NCI-H2029 treated with DMSO at 0.1 percent for 48 hours (cell line): Measurements from ENCODE around the gene KHDC1.
A peak's percentile ranks its signal among the peaks of the same experiment; 100 is the strongest.
"Not testable (repeated sequence)": the region's sequence is repeated elsewhere in the genome, so short reads cannot be mapped to it uniquely, and the experiment has no call there.

Source experiments
- DNase-seq: peaks from one replicate; lab custom pipeline; 2025; lab: John Stamatoyannopoulos, UW

The KHDC1 gene

DNA sequence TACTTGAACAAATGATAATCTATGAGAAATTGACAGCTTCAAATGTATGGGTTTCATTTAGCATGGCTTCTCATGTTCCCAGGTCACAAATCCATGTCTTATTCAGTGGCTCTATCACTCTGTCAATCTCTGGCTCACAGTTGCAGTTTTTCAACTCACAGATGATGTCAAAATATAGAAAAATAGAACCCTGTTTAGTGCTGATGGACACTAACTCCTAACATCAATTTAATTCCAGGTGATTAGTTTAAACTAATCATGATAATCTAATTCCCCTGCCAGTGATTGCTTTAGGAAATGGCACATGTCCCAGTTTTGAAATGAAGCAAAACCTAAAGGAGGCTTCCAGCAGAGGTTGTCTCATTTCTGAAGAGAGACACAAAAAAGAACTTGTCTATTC, 13.0 kb downstream of the KHDC1 start:
- DNase-seq: no peak

DNA sequence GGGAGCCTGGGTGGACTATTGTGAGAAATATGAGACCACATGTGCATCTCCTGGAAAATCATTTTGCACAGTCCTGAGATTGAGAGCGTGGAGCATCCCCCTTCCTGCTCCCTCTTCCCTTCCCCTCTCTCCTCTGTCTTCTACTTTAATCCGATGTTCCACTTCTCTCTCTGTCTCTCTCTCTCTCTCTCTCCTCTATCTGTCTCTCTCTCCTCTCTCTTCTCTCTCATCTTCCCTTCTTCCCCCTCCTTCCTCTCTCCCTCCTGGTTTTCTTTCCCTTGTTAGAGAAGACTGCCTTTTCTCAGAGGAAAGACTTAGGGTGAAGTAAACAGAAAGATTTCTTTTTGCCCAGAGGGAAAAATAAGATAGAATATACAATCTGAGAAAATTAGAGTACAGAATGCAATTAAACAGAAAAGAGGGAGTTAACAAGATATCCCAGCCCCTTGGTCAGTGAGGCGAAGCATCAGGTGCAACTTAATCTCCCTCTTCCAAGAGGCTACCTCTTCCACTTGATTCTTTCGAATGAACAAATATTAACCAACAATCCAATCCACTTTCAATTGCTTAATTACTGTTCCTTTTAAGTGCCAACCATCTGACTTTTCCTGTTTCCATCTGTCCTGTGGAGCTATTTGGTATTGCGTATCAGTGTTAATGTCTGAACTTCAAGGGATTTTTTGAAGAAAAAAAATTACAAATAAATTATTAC, 14.6 kb downstream of the KHDC1 start:
- DNase-seq: peak; percentile 10

DNA sequence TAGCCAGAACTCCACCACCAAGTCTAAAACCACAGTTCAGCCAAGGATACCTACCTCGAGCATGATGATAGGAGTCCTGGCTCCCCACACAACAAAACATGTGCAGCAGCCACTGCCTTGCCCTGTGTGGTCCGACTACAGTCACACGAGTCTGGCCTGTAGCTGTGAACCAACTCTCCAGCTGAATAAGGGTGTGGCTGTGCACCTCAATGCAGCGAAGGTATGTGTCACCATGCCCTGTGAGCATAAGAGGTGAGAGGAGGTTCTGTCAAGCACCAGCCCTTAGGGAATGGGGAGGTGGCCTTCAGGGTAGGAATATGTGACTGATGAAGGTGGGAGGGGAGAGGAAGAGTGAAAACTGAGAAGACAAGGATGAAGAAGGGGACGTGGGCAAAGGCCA, 21.0 kb downstream of the KHDC1 start:
- no peak for DNase-seq

DNA sequence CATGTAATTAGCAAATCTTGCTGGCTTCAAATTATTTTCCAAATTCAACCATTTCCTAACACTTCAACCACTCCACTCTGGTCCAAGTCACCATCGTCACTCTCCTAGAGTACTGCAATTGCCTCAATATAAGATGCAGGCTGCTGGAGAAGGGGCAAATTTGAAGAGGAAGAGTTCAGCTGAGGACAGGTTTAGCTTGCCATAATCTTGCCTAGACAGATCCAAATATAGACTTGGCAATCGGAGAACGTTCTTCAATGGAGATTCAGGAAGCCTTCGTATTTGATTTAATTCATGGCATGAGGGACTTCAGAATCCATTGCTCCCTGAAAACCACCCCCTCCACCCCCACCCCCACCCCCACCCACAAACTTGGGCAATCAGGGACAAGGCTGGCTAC, 22.3 kb downstream of the KHDC1 start:
- DNase-seq: no peak

DNA sequence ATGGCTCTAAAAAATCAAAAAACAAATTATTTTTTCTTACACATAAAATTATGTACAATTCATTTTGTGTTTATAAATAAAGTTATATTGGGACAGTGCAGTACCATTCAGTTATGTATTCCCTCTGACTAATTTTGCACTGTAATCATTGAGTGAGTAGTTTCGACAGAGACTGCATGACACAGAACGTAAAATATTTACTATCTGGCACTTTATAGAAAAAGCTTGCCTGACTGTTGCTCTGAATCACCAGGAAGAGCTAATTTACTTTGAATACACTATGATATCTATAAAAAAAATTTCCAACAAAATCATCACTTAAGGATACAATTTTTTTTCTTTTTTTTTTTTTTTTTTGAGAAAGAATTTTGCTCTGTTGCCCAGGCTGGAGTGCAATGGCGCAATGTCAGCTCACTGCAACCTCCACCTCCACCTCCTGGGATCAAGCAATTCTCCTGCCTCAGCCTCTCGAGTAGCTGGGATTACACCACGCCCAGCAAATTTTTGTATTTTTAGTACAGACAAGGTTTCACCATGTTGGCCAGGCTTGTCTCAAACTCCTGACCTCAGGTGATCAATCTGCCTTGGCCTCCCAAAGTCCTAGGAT, 26.7 kb downstream of the KHDC1 start:
- DNase-seq: no peak

DNA sequence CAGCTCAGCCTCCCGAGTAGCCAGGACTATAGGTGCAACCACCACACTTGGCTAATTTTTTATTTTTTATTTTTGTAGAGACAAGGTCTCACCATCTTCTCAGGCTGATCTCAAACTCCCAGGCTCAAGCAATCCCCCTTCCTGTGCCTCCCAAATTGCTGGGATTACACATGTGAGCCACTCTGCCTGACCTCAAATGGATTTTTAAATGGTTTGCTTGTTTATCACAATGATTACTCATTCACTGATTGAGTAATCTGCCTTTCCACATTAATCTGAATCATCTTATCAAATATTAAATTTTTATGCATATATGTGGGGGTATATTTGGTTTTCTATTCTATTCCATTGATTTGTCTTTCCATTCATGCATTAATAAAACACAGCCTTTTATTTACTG, 28.3 kb downstream of the KHDC1 start:
- DNase-seq: no peak

DNA sequence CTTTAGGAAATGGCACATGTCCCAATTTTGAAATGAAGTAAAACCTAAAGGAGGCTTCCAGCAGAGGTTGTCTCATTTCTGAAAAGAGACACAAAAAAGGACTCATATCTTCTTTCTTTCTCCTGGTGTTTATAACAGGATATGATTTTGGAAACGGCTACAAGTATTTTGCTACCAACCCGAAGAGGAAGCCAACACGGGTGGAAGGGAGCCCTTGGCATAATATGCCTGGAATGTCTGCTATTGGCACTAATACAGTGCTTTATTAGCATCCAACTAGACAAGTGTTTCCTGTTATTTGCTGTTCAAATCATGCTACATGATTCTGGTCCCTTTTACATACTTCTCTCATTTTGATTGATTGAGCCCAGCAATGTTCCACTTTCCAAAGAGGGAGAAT, 29.0 kb downstream of the KHDC1 start:
- DNase-seq: not testable (repeated sequence)

DNA sequence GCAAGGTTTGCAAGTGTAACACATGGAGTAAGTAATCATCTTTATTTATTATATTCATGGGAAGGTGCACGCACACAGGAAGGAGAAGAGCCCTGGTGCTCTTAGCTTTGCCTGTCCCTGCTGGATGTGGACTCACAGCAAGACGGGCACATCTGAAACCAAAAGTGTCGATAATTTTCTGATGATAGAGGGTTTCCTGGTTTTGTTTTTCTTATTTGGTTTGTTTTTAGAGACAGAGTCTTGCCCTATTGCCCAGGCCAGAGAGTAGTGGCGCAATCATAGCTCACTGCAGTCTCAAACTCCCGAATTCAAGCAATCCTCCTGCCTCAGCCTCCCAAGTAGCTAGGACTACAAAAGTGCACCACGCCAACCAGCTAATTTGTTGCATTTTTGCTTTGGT, 29.9 kb downstream of the KHDC1 start:
- no peak for DNase-seq

DNA sequence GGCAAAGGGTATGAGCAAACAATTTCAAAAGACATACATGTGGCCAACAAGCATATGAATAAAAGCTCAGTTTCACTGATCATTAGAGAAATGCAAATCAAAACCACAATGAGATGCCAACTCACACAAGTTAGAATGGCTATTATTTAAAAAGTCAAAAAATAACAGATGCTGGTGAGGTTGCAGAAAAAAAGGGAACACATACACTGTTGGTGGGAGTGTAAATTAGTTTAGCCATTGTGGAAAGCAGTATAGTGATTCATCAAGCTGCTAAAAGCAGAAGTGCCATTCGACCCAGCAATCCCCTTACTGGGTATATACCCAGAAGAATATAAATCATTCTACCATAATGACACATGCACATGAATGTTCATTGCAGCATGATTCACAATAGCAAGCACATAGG, 31.0 kb downstream of the KHDC1 start:
- DNase-seq: no peak

DNA sequence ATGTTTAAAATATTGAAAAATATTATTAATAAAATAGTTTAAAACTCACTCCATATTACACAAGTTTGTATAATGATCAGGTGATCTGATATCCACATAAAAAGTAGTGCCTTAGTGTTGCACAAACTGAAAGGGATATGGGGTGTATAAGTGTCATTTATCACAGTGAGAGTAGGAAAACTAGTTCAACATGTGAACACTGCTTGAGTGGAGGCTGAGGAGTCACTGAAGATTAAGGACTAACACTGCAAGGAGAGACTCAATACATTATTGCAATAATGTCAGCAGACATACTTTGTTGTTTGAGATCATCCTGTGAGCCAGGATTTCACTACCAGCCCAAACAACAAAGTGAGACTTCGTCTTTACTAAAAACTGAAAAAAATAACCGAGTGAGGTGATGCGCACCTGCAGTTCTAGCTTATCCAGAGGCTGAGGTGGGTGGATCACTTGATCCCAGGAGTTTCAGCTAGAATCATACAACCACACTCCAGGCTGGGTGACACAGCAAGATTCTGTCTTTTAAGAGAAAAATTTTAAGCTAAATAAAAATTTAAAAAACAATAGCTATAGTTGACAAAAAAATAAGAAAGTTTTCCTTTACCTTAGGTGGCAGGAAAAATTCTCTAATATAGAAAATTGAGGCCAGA, 35.3 kb downstream of the KHDC1 start:
- DNase-seq: no peak

DNA sequence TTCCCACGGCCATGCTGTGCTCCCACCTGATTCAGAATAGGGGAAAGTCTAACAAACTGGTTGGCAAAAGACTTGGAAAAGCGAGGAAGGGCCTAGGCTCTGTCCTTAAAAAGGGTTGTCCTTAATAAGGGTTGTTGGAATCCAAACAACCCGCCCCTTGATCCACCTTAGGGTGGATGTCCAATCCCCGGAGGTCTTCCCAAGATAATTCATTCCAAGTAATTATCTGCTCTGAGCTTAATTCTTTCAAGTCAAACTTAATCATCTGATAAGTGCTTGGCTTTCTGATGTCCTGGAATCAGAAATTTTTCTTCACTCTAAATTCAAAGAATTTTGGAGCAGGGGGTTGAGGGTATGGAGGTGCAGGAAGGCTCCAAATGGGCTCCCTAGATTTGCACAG, 37.6 kb downstream of the KHDC1 start, which contains the start of gene KHDC1L:
TSS of gene KHDC1L (minus strand) at position 101 of the 400 bp plus-strand sequence. CDS start at position 13, 88 bp downstream.
- DNase-seq: no peak

DNA sequence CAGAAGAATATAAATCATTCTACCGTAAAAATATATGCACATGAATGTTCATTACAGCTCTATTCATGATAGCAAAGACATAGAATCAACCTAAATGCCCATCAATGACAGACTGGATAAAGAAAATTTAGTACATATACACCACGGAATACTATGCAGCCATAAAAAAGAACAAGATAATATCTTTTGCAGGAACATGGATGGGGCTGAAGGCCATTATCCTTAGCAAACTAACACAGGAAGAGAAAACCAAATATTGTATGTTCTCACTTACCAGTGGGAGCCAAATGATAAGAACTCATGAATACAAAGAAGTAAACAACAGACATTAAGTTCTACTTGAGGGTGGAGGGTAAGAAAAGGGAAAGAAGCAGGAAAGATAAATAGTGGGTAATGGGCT, 46.1 kb downstream of the KHDC1 start:
- DNase-seq: no peak

DNA sequence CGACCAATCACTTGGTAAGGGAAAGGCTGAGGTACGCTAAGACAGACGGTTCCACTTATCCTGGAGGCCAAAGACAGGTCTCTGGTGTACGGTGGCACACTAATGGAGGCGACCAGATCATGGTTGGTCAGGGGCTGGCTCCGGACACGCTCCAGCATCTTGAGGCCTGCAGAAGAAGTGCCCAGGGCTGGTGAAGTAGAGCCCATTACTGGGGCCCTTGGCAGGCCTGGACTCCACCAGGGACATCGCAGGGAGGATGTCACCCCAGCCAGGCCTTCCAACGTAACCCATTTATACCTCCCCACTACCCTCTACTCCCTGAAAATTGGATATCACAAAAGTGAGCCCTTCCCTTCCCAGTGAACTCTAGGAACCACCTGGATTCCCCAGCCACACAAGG, 53.9 kb downstream of the KHDC1 start:
- no peak for DNase-seq

DNA sequence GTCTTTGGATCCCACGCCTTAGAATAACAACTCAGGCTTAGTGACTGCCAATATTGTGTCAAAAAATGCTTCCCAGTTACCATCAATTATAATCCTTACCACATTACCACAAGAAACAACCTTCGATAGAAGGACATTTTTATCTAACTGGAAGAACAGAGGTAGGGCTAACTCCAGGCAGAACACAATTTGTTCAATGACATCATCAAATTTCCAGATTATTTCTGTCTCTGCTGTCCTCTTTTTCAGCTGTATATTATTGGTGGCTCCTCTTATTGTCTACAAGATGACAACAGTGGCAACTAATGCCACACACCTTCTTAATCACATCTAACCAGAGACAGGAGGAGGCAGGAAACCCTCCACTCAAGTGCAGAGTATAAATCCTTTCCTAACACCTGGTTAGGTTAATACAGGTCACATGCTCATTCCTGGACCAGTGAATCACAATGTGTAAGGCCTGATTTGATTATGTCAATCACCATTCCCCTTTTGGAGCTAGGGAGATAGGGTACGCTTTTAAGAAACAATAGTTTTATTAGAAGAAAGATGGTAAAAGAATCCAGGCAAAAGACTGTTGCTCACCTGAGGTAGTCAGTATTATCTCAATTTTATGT, 55.7 kb downstream of the KHDC1 start:
- no peak for DNase-seq

DNA sequence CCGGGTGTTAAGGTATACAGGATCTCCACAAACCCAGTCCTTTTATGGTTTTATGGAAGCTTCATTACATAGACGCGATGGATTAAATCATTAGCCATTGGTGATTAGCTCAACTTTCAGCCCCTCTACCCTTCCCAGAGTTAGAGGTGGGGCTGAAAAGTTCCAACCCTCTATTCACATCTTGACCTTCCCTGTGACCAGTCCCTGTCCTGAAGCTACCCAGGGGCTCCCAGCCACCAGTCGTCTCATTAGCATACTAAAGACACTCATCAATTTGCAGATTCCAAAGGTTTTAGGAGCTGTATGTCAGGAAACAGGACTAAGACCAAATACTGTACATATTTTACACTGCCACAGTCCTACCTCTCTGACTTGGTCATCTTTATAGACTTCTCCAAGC, 58.7 kb downstream of the KHDC1 start:
- no peak for DNase-seq

DNA sequence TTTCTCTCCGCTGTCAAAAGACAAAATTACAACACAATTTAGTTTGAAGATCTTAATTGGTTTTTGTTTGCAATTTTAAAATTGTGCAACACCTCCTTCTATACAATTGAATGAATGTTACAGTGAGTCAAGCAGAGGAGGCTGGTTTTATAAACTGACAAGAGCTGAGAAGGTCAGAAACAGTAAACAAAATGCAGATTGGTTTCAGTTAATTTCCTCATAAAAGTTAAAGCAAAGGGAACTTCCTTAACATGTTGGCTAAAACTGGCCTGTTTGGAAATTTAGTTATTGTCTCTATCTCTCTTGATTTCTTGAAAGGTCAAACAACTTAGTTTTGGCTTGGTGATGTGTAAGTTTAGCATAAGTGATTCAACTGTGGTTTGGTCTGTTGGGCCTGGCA, 59.9 kb downstream of the KHDC1 start:
- no peak for DNase-seq

DNA sequence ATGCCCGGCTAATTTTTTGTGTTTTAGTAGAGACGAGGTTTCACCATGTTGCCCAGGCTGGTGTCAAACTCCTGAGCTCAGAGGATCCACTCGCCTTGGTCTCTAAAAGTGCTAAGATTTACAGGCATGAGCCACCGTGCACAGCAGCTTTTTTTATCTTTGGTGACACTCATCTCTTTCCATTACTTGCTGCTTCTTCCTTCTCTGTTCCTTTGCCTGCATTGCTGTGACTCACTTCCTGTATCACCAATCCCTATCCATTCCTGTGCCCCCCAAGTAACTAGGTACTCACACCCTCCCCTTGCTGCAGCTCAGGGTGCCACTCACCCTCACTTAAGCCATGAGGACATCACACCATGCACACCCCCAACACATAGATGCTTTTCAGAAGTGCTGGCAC, 62.3 kb downstream of the KHDC1 start:
- no peak for DNase-seq

DNA sequence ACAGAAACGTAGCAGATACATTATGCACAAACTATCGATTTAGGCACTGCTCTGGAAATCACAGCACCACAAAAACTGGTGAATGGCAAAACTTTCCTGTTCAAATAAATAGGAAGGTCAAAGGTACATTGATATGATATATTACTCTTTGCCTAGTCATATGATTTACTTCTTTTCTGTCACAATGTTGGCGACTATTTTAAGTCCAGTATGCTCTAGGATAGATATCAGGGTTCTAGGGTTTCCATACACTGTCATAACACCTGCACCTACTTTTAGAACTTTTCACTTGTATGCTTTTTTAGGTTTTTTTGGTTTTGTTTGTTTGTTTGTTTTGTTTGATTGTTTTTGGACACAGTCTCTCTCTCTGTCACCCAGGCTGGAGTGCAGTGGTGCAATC, 62.7 kb downstream of the KHDC1 start:
- no peak for DNase-seq

DNA sequence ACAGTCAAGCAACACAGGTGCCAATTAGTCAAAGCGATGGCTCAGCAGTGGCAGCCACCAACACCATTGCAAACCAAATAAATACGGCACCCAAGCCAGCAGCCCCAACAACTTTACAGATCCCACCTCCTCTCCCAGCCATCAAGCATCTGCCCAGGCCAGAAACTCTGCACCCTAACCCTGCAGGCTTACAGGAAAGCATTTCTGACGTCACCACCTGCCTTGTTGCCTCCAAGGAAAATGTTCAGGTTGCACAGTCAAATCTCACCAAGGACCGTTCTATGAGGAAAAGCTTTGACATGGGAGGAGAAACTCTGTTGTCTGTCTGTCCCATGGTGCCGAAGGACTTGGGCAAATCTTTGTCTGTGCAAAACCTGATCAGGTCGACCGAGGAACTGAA, 68.3 kb downstream of the KHDC1 start:
- no peak for DNase-seq

DNA sequence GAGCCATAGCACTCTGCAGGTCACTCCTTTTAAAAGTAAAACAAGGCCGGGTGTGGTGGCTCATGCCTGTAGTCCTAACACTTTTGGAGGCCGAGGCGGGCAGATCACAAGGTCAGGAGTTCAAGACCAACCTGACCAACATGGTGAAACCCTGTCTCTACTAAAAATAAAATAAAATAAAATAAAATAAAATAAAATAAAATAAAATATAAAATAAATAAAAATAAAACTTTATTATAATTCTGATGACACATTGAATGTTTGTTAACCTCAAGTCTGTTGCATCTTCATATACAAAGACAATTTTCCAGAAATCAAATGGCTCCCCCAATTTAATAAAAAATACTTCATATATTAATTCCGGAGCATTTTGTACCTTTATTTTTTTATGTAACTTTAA, 69.7 kb downstream of the KHDC1 start:
- not testable (repeated sequence) for DNase-seq
